Adipocyte (in vitro differentiated cells): ENCODE results near the gene MAP2K5.

Source experiments
- DNase-seq: peaks from one replicate; pipeline ENCODE4 v3.0.0-alpha.2; 2015; ENCODE audit warnings: low read depth
- H3K27me3 ChIP-seq: replicated peaks from 2 replicates; pipeline ENCODE4 v1.7.0; 2013; ENCODE audit warnings: mild to moderate bottlenecking, low read length, moderate library complexity; ENCODE audit not compliant: control insufficient read depth, insufficient read depth
- H3K36me3 ChIP-seq: 2 replicates; pipeline ENCODE4 v1.7.0; 2013; ENCODE audit warnings: low read length, mild to moderate bottlenecking, moderate library complexity; ENCODE audit not compliant: control insufficient read depth, insufficient read depth, severe bottlenecking
- H3K4me1 ChIP-seq: 2 replicates; pipeline ENCODE4 v1.7.0; 2013; ENCODE audit warnings: mild to moderate bottlenecking, low read length, moderate library complexity; ENCODE audit not compliant: control insufficient read depth, insufficient read depth
- H3K4me3 ChIP-seq: 2 replicates; pipeline ENCODE4 v1.7.0; 2013; ENCODE audit warnings: mild to moderate bottlenecking, low read length, moderate library complexity
- H3K9ac ChIP-seq: 2 replicates; pipeline ENCODE4 v1.7.0; 2013; ENCODE audit warnings: mild to moderate bottlenecking, low read length, moderate library complexity
- H3K9me3 ChIP-seq: 2 replicates; pipeline ENCODE4 v1.7.0; 2013; ENCODE audit warnings: mild to moderate bottlenecking, low read length, moderate library complexity; ENCODE audit not compliant: control insufficient read depth

Gene MAP2K5

DNA sequence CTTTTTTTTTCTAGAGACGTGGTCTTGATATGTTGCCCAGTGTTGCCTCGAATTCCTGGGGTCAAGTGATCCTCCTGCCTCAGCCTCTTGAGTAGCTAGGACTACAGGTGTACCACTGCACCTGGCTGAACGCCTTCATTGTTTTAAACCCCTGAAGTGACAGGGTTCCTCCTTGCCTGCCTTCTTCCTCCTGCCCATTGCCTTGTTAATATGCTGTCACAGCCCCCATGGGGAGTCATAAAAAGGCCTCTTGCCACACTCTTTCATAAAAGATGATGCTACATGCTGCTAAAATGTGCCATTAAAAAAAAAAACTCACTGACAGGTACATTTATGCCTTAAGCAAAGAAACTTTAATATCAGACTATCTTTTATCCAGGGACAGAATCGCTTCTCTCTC, 166.0 kb downstream of the MAP2K5 start:
- DNase-seq = no peak
- peaks cover 18% of the 10 kb centered on the region for H3K36me3 ChIP-seq
- H3K9me3 ChIP-seq = no peaks in the 10 kb centered on the region
- H3K4me3 ChIP-seq = no peak overlapping the region
- H3K9ac ChIP-seq = no peak overlapping the region
- no peaks in the 10 kb centered on the region for H3K27me3 ChIP-seq
- H3K4me1 ChIP-seq = no peaks in the 10 kb centered on the region

- no peak overlapping the region for H3K4me3 ChIP-seq
- no peaks in the 10 kb centered on the region for H3K27me3 ChIP-seq
- H3K9me3 ChIP-seq = no peaks in the 10 kb centered on the region
- H3K9ac ChIP-seq = no peak overlapping the region
- peaks cover 23% of the 10 kb centered on the region for H3K36me3 ChIP-seq
- H3K4me1 ChIP-seq = no peaks in the 10 kb centered on the region
- DNase-seq = no peak
Observed at GRCh38 chr15:67715170-67715569, 172.7 kb downstream of the MAP2K5 start.

- H3K4me1 ChIP-seq = no peaks in the 10 kb centered on the region
Observed at GRCh38 chr15:67716171-67716570, 173.7 kb downstream of the MAP2K5 start.

DNA sequence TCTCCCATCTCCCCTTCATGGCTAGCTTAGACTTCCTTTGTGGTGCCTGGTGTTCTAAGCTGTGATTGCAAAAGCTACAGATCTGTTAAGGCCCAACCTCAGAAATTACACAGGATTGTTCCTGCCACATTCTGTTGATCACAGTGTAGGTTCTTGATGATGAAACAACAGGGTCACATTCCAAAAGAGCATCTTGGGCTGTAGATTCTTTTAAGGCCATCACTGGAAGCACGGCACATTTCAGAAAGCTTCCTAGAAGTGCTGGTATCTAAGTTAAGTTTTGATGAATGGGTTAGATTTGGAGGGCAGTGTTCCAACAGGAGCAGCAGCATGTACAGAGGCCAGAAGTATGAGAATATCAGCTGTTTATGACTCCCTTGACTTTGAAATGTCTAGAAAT, 175.3 kb downstream of the MAP2K5 start:
- Histone ChIP-seq H3K9ac (no peak overlapping the region), H3K27me3 (no peaks in the 10 kb centered on the region), H3K9me3 (no peaks in the 10 kb centered on the region), H3K4me3 (no peak overlapping the region), H3K4me1 (no peaks in the 10 kb centered on the region), H3K36me3 (peaks cover 15% of the 10 kb centered on the region)
- DNase-seq = no peak

More at GRCh38 chr15:67716171-67716570, 173.7 kb downstream of the MAP2K5 start:
- Histone ChIP-seq H3K36me3 (peaks cover 19% of the 10 kb centered on the region), H3K9me3 (no peaks in the 10 kb centered on the region), H3K4me3 (no peak overlapping the region), H3K9ac (no peak overlapping the region), H3K27me3 (no peaks in the 10 kb centered on the region)
- no peak for DNase-seq

- no peak overlapping the region for H3K9ac ChIP-seq
- no peak overlapping the region for H3K4me3 ChIP-seq
- DNase-seq = no peak
Observed at GRCh38 chr15:67719330-67719959, 176.9 kb downstream of the MAP2K5 start.

DNA sequence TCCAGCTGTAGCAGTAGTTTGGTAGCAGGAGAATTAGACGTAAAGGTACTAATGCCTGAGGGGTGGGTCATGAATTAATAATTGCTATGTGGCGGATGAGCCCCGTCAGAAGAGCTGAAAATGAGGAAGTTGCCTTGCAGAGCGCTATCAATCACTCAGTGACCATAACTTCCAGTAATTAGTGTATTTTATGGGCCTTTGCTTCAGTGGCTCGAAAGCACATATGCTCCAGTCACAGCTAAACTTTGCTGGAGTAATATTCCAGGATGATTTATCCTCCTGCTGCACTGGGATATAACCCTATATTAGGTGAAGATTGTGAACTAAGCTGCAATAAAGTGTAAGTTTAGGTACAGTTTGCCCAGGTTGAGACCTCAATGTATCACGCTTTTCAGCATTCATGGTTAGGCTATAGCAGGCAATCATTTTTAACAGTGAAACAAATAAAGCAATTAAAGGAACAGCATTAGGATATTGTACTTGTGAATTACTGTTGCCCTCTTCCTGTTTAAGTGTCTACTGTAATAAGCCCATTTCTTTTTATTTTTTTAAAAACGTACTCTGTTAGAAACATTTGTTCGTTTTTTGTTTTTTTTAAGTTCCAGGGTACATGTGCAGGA, 178.2 kb downstream of the MAP2K5 start:
- Histone ChIP-seq H3K9ac (no peak overlapping the region), H3K4me1 (no peaks in the 10 kb centered on the region), H3K9me3 (no peaks in the 10 kb centered on the region), H3K27me3 (no peaks in the 10 kb centered on the region), H3K36me3 (peaks cover 13% of the 10 kb centered on the region), H3K4me3 (no peak overlapping the region)
- DNase-seq = no peak

More at GRCh38 chr15:67719330-67719959, 176.9 kb downstream of the MAP2K5 start:
- Histone ChIP-seq H3K9me3 (no peaks in the 10 kb centered on the region), H3K27me3 (no peaks in the 10 kb centered on the region), H3K36me3 (peaks cover 15% of the 10 kb centered on the region), H3K4me1 (no peaks in the 10 kb centered on the region)

GRCh38 chr15:67722030-67722817, 179.7 kb downstream of the MAP2K5 start:
- H3K4me1 ChIP-seq = no peaks in the 10 kb centered on the region
- peaks cover 10% of the 10 kb centered on the region for H3K36me3 ChIP-seq
- no peaks in the 10 kb centered on the region for H3K27me3 ChIP-seq
- DNase-seq = no peak
- H3K9me3 ChIP-seq = no peaks in the 10 kb centered on the region
- no peak overlapping the region for H3K4me3 ChIP-seq
- no peak overlapping the region for H3K9ac ChIP-seq

DNA sequence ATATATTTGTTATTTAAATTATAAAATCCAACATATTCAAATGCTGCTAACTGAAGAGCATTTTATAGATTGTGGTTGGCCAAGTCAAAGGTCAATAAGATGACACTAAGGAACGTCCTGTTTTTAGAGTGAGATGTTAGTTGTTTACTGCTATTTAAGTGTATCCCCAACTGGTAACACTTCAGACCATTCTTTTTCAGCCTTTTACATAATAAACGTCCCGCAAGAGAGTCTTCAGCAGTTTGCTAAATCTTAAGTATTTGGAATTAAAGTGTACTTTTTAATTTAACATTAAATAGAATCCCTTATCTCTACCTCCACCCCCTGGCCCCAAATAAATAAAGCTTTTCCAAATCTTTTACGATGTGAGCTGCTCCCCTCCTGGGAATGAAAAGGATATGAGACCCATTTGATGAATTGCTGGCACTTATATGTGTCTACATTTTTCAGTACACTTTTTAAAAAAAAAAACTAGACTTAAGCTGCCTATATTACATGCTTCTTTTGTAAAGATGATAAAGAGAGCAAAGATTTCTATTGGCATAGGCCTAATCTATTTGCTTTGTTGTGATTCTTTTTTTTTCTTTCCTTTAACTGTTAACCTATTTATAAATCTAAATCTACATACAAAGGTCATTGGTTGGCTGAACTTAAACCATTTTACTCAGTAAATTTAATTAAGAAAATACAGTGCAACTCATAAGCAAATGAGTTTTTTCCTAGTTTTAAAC, 181.0 kb downstream of the MAP2K5 start:
- Histone ChIP-seq H3K36me3 (peaks cover 10% of the 10 kb centered on the region), H3K9me3 (no peaks in the 10 kb centered on the region)
- no peak for DNase-seq

DNA sequence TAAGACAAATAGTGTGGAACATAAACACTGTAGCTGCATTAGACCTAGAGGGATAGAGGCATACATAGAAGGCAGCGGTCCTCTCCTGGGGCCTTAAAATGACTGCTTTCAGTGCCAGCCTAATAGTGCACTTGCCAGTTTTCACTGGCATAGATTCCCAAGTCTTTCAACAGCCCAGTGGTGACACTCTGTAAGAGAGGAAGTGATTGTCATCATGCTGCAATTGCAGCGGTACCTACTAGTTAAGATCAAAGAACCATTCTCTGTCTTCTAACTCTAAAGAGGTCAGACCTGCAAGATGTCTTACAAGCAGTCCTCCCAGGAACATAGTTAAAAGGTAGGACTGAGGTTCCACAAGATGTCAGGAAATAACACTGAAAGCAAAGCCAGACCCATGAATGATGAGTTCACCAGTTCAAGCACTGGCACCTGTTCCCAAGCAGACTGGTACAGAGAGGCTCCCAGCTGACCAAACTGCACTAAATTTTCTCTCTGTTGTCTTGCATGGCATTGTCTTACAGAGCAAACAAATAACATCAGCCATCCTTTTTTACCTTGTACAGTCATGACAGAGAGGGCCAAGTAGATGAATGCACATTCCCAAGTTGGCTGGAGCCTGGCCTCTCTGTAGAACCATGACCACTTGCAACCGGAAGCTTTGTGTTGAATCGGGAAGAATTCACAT, 182.3 kb downstream of the MAP2K5 start:
- Histone ChIP-seq H3K9ac (no peak overlapping the region), H3K9me3 (no peaks in the 10 kb centered on the region), H3K4me3 (no peak overlapping the region), H3K27me3 (no peaks in the 10 kb centered on the region), H3K4me1 (no peaks in the 10 kb centered on the region), H3K36me3 (peaks cover 10% of the 10 kb centered on the region)
- no peak for DNase-seq

More for the DNA sequence above, 181.0 kb downstream of the MAP2K5 start:
- no peak overlapping the region for H3K4me3 ChIP-seq
- no peaks in the 10 kb centered on the region for H3K27me3 ChIP-seq
- no peaks in the 10 kb centered on the region for H3K4me1 ChIP-seq
- H3K9ac ChIP-seq = no peak overlapping the region

- H3K4me3 ChIP-seq = no peak overlapping the region
- H3K9me3 ChIP-seq = no peaks in the 10 kb centered on the region
- H3K36me3 ChIP-seq = peaks cover 6% of the 10 kb centered on the region
- H3K27me3 ChIP-seq = no peaks in the 10 kb centered on the region
- no peak for DNase-seq
- H3K9ac ChIP-seq = no peak overlapping the region
- H3K4me1 ChIP-seq = peaks cover 17% of the 10 kb centered on the region
Observed at GRCh38 chr15:67730135-67730534, 187.6 kb downstream of the MAP2K5 start.
